Suprapubic skin (tissue), 3 donors: ENCODE measurements around the gene POU2AF1.

Source experiments
- EP300 ChIP-seq: sonication (generic); formaldehyde crosslinking; IDR thresholded peaks from one replicate; pipeline ENCODE4 v1.6.1; 2017; ENCODE audit warnings: antibody characterized with exemption
- TF ChIP-seq, protein P1 (sequence below), 2 donors: fragments of 200-600 bp in 1 of 2; fragments of 450-650 bp in 1 of 2; sonication (generic) in 1 of 2; IDR thresholded peaks; one replicate each; pipeline ENCODE4 v1.5.1; 2016 to 2019; ENCODE audit warnings: antibody characterized with exemption in 2 of 2, mild to moderate bottlenecking in 1 of 2, moderate library complexity in 1 of 2

DNA sequence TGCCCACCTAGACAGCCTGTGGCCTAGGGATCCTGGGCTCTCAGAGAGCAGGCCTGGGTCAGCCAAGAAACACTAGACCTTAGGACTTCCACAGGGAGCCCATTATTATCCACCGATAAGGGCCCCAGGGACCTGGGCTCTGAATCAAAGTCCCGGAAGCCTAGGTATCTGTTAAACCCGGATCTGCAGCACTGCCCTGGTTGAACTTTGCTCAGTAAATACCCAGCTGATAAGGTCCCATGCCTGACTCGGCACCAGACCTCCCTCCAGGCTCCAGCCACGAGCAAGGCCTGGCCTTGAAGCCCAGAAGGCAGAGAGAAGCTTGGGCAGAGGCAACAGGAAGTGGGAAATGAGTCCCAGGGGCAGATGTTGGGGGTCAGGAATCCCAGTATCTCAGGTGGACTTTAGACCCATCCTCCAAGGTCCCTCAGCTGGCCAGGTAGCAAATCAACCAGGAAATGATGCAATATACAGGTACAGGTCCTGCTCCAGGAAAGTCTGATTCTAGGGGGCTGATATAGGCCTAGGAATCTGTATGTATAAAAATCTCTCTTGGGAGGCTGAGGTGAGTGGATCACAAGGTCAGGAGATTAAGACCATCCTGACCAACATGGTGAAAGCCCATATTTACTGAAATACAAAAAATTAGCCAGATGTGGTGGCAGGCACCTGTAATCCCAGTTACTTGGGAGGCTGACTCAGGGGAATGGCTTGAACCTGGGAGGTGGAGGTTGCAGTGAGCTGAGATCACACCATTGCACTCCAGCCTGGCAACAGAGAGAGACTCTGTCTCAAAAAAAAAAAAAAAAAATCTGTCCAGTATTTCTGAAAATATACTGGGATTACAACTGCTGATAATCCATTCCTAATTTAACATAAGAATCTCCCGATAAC, 18.7 kb downstream of the POU2AF1 start:
- TF ChIP-seq, protein P1, sequence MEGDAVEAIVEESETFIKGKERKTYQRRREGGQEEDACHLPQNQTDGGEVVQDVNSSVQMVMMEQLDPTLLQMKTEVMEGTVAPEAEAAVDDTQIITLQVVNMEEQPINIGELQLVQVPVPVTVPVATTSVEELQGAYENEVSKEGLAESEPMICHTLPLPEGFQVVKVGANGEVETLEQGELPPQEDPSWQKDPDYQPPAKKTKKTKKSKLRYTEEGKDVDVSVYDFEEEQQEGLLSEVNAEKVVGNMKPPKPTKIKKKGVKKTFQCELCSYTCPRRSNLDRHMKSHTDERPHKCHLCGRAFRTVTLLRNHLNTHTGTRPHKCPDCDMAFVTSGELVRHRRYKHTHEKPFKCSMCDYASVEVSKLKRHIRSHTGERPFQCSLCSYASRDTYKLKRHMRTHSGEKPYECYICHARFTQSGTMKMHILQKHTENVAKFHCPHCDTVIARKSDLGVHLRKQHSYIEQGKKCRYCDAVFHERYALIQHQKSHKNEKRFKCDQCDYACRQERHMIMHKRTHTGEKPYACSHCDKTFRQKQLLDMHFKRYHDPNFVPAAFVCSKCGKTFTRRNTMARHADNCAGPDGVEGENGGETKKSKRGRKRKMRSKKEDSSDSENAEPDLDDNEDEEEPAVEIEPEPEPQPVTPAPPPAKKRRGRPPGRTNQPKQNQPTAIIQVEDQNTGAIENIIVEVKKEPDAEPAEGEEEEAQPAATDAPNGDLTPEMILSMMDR (IDR thresholded peaks at IDR 0.05) = no peak
- TF ChIP-seq EP300 = no peak
